Kidney (tissue), 14 donors: Measurements from ENCODE around the gene ISLR. TPM values are rescaled to one million over a fixed set of nuclear protein-coding genes. Genes with fewer than 3 reads are reported as not detected.

Experiments
- DNase-seq, 5 donors: peaks; one replicate each; pipeline ENCODE4 v3.0.0-alpha.2; 2013 to 2020
- FAIRE-seq: peaks from 2 replicates; lab custom pipeline; 2012; peaks lifted over from hg19 to GRCh38; lab: Jason Lieb, UNC
- H3K27ac ChIP-seq, 2 donors: one replicate each; pipeline ENCODE4 v1.7.0; 2013; ENCODE audit warnings: low read depth in 2 of 2, low read length in 2 of 2, inconsistent platforms in 1 of 2
- H3K27me3 ChIP-seq: one replicate; pipeline ENCODE4 v1.7.1; 2013; ENCODE audit warnings: low read length, inconsistent platforms; ENCODE audit not compliant: control insufficient read depth, insufficient read depth
- H3K36me3 ChIP-seq, 3 donors: one replicate each; pipeline versions ENCODE4 v1.7.0 to v1.7.1; 2013; ENCODE audit warnings: low read length in 3 of 3, control low read depth in 1 of 3, inconsistent platforms in 1 of 3; ENCODE audit not compliant: insufficient read depth in 3 of 3, control insufficient read depth in 2 of 3
- H3K4me1 ChIP-seq, 3 donors: one replicate each; pipeline versions ENCODE4 v1.7.0 to v1.7.1; 2013; ENCODE audit warnings: low read length in 3 of 3, inconsistent platforms in 1 of 3, low read depth in 1 of 3; ENCODE audit not compliant: control insufficient read depth in 2 of 3, insufficient read depth in 2 of 3
- H3K4me3 ChIP-seq, 3 donors: one replicate each; pipeline versions ENCODE4 v1.7.0 to v1.8.1; 2013; ENCODE audit warnings: low read length in 3 of 3, control low read depth in 1 of 3, inconsistent platforms in 1 of 3
- H3K9ac ChIP-seq, 3 donors: one replicate each; pipeline versions ENCODE4 v1.7.0 to v1.7.1; 2013; ENCODE audit warnings: low read length in 3 of 3, control low read depth in 1 of 3, inconsistent platforms in 1 of 3
- H3K9me3 ChIP-seq, 3 donors: one replicate each; pipeline versions ENCODE4 v1.7.0 to v1.7.1; 2013; ENCODE audit warnings: low read length in 3 of 3, control low read depth in 1 of 3, inconsistent platforms in 1 of 3; ENCODE audit not compliant: control insufficient read depth in 2 of 3, insufficient read depth in 1 of 3
- CTCF ChIP-seq: IDR thresholded peaks from 3 replicates; pipeline ENCODE4 v1.5.1; 2012; ENCODE audit warnings: mild to moderate bottlenecking, moderate library complexity, borderline replicate concordance; ENCODE audit not compliant: insufficient read depth; ENCODE audit errors: extremely low read depth
- intact Hi-C: fragments of 100-400 bp; cut with DNase I; formaldehyde crosslinking; loops from one replicate; pipeline ENCODE4 v1.11.1; 2022
- polyA plus RNA-seq: library from polyadenylated mRNA; stranded (reverse); fragments of 350-450 nt; fragmentation: Illumina TruSeq; extraction: RNeasy Lipid Tissue Mini Kit (QIAGEN cat#74804); gene quantifications from one replicate; pipeline ENCODE4 v1.2.3, GENCODE V29; 2014; ENCODE audit warnings: low read depth, low replicate concordance; ENCODE audit not compliant: insufficient read depth
- total RNA-seq: library from RNA; stranded (reverse); fragmentation: NEBNext Ultra II Directional; extraction: Animal tissue kit (Norgen Biotek cat#: 25700); gene quantifications from one replicate; pipeline ENCODE4 v1.2.1, GENCODE V29; 2021
- donor health status: control.
- donor health status: control.
- donor health status: control.
- donor health status: control.
- donor health status: control.
- donor health status: DM: yes; HTN: yes; CAD: no.
- donor health status: Normal renal cell carcinoma (clear cell type).

Gene ISLR
- total and polyA plus RNA-seq, 2 donors from 2014 or later, result 18.8 to 30.2 TPM

- Histone ChIP-seq H3K27me3 (peaks cover 6% of the 10 kb centered on the region), H3K9ac (no peak overlapping the region), H3K27ac (no peak overlapping the region), H3K4me3 (no peak overlapping the region), H3K4me1 (peaks cover 0 to 7% (median 4%) of the 10 kb centered on the region in 3 donors), H3K36me3 (no peaks in the 10 kb centered on the region), H3K9me3 (no peaks in the 10 kb centered on the region)
- FAIRE-seq (no peak), DNase-seq (no peak)
- intact Hi-C loops, result no loop called here
- no peak for TF ChIP-seq CTCF
Measured at GRCh38 chr15:74138642-74139041, 34.9 kb upstream of the ISLR start.

- Histone ChIP-seq H3K27ac (no peak overlapping the region), H3K4me3 (no peak overlapping the region), H3K4me1 (peaks cover 0 to 7% (median 4%) of the 10 kb centered on the region in 3 donors), H3K9me3 (no peaks in the 10 kb centered on the region), H3K36me3 (no peaks in the 10 kb centered on the region), H3K27me3 (no peaks in the 10 kb centered on the region), H3K9ac (no peak overlapping the region)
- intact Hi-C loops, result no loop called here
- FAIRE-seq, result no peak
- TF ChIP-seq CTCF, result no peak
- no peak for DNase-seq
Measured at GRCh38 chr15:74141591-74141990, 31.9 kb upstream of the ISLR start.

GRCh38 chr15:74144153-74144775 is 29.2 kb upstream of the ISLR start:
- no peak overlapping the region for H3K9ac ChIP-seq
- H3K4me3 ChIP-seq, result no peak overlapping the region
- no peak overlapping the region for H3K27ac ChIP-seq
- TF ChIP-seq CTCF, result no peak
- intact Hi-C loops, result no loop called here
- no peaks in the 10 kb centered on the region for H3K36me3 ChIP-seq
- no peak for DNase-seq
- H3K9me3 ChIP-seq, result no peaks in the 10 kb centered on the region
- H3K4me1 ChIP-seq, result no peaks in the 10 kb centered on the region
- no peaks in the 10 kb centered on the region for H3K27me3 ChIP-seq
- no peak for FAIRE-seq
